Erythroblast (primary cell): ENCODE data around the gene CLEC3A.

Source experiments
- GATA1 ChIP-seq: IDR thresholded peaks from 2 replicates; pipeline ENCODE4 v1.6.1; 2011; ENCODE audit warnings: low read depth, mild to moderate bottlenecking, control low read depth, low read length, moderate library complexity
- POLR2A ChIP-seq: IDR thresholded peaks from 2 replicates; pipeline ENCODE4 v1.6.1; 2011; ENCODE audit warnings: mild to moderate bottlenecking, low read length

DNA sequence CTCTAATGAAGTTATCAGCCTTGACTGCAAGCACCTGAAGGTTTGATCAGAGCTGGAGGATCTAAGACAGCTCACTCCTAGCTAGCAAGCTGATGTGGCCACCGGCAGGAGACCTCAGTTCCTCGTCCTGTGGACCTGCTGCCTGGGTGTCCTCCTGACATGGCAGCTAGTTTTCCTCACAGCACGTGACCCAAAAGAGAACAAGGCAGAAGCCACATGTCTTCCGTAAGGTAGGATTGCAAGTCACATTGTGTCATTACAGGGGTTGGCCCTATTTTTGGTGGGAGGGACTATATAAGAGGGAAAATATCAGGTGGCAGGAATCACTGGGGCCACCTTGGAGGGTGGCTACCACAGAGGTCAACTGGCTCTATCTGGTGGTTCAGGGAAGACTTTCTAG lies 59.0 kb downstream of the CLEC3A start:
- TF ChIP-seq POLR2A (no peak), GATA1 (no peak)
